Measurements from ENCODE around the gene HRH3.

HRH3 gene

DNA sequence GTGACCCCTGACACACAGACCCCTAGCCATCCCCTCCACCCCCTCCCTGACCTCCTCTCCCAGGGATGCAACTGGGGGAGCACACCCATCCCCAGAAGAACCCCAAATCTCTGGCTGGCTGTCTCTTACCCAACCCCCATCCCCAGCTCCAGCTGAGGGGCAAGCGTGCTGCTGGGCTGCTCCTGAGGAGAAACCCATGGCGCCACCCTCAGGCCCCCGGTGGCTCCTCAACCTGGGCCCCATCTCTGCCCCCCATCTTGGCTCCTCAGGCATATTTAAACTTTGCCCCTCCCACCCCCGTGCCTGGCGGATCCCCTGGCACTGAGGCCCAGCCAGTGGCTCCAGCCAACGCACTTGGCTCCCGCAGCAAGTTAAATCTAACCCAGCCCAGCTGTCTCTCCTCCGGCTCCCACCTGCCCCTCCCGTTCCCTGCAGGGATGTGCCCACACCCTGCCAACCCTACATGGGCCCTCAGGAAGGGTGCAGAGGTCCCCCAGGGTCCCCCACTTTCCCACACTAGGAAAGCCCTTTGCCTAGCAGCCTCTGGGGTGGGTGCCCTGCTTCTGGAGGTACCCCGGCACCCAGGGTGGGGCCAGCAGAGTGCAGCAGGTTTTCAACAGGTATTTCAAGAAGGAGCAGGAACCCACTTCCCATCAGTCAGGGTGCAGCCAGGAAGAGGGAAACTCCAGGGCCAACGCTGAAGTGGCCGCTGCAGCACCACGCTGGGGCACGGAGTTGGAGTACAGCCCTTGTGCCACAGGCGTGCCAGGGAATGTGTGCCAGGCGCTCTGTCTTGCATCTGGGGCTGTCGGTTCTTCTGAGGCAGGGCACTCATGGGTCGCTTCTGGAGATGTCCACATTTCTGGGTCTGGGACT is 12.9 kb upstream of the HRH3 start:
- Histone ChIP-seq H3K27me3 (ENCODE audit: insufficient read depth, low read length, poor library complexity) (no peaks in the 10 kb centered on the region), H3K27ac (ENCODE audit: low read length) (no peak overlapping the region), H3K9ac (ENCODE audit: low read depth, low read length) (no peak overlapping the region), H3K9me3 (ENCODE audit: insufficient read depth, low read length, severe bottlenecking) (no peaks in the 10 kb centered on the region), H3K79me2 (ENCODE audit: insufficient read depth, low read length) (no peaks in the 10 kb centered on the region), H2AFZ (ENCODE audit: low read depth, low read length) (no peak overlapping the region), H3K4me3 (ENCODE audit: low read depth in 1 of 2, low read length in 2 of 2) (no peak overlapping the region), H4K20me1 (ENCODE audit: insufficient read depth, low read length) (peaks cover 13% of the 10 kb centered on the region), H3K36me3 (ENCODE audit: insufficient read depth, low read length) (no peaks in the 10 kb centered on the region), H3K4me1 (ENCODE audit: insufficient read depth, low read length) (peaks cover 10% of the 10 kb centered on the region), H3K4me2 (ENCODE audit: insufficient read depth, low read length) (no peak overlapping the region)
- TF ChIP-seq, protein P1, sequence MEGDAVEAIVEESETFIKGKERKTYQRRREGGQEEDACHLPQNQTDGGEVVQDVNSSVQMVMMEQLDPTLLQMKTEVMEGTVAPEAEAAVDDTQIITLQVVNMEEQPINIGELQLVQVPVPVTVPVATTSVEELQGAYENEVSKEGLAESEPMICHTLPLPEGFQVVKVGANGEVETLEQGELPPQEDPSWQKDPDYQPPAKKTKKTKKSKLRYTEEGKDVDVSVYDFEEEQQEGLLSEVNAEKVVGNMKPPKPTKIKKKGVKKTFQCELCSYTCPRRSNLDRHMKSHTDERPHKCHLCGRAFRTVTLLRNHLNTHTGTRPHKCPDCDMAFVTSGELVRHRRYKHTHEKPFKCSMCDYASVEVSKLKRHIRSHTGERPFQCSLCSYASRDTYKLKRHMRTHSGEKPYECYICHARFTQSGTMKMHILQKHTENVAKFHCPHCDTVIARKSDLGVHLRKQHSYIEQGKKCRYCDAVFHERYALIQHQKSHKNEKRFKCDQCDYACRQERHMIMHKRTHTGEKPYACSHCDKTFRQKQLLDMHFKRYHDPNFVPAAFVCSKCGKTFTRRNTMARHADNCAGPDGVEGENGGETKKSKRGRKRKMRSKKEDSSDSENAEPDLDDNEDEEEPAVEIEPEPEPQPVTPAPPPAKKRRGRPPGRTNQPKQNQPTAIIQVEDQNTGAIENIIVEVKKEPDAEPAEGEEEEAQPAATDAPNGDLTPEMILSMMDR (IDR thresholded peaks at IDR 0.05; ENCODE audit: borderline replicate concordance, extremely low read depth, low read length, poor library complexity, severe bottlenecking), result peak; percentile 18
- TF ChIP-seq EZH2 (IDR thresholded peaks at IDR 0.05; ENCODE audit: borderline replicate concordance, low read depth, low read length, severe bottlenecking), result no peak
- no peak for ATAC-seq (ENCODE audit: insufficient read depth, low read depth)
- no peak for DNase-seq

DNA sequence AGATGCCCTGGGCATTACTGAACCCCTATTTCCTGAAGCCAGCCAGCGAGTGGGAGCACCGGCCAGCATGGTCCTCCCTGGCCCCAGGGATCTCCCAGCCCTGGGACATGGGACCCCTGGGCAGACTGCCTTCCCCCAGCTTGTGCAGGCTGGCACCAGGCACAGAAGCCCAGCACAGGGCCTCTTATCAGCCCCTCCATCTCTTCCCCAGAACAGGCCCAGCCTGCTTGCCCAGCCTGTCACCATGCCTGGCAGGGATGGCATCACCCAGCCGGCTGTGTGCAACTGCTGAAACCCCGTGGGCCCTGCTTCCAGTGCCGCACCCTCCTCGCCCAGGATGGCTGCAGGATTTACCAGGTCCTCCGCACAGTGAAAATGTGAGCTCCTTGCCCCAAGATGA is 12.1 kb upstream of the HRH3 start:
- Histone ChIP-seq H3K9ac (ENCODE audit: low read depth, low read length) (no peak overlapping the region), H3K4me3 (ENCODE audit: low read depth in 1 of 2, low read length in 2 of 2) (no peak overlapping the region), H3K9me3 (ENCODE audit: insufficient read depth, low read length, severe bottlenecking) (no peaks in the 10 kb centered on the region), H3K79me2 (ENCODE audit: insufficient read depth, low read length) (no peaks in the 10 kb centered on the region), H2AFZ (ENCODE audit: low read depth, low read length) (no peak overlapping the region), H3K27ac (ENCODE audit: low read length) (no peak overlapping the region), H4K20me1 (ENCODE audit: insufficient read depth, low read length) (peaks cover 19% of the 10 kb centered on the region), H3K36me3 (ENCODE audit: insufficient read depth, low read length) (no peaks in the 10 kb centered on the region), H3K27me3 (ENCODE audit: insufficient read depth, low read length, poor library complexity) (peaks cover 3% of the 10 kb centered on the region), H3K4me2 (ENCODE audit: insufficient read depth, low read length) (no peak overlapping the region), H3K4me1 (ENCODE audit: insufficient read depth, low read length) (peaks cover 2% of the 10 kb centered on the region; the same call in 1 of the 2 replicates)
- ATAC-seq (ENCODE audit: insufficient read depth, low read depth), result no peak
- DNase-seq, result no peak
- no peak for TF ChIP-seq EZH2 (IDR thresholded peaks at IDR 0.05; ENCODE audit: borderline replicate concordance, low read depth, low read length, severe bottlenecking)
- TF ChIP-seq, protein P1 (IDR thresholded peaks at IDR 0.05; ENCODE audit: borderline replicate concordance, extremely low read depth, low read length, poor library complexity, severe bottlenecking), result no peak

DNA sequence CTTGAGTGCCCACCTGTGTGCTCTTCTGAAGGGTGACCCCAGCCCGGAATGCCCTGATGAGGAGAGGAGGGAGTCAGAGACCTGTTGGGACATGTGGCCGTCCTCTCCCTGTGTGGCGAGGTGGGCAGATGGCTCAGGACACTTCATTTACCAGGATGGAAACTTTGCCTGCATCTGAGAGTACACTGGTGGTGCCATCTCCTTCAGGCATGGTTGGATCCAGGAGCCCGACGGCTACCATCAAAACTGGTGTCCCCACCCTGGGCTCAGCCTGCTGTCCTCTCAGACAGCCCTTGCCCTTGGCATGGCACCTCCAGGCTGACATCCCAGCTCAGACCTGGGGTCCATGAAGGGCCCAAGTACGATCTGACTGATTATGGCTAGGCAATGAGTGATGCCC is 11.2 kb upstream of the HRH3 start:
- no peaks in the 10 kb centered on the region for H3K4me1 ChIP-seq (ENCODE audit: insufficient read depth, low read length)
- H3K4me2 ChIP-seq (ENCODE audit: insufficient read depth, low read length), result no peak overlapping the region
- H3K36me3 ChIP-seq (ENCODE audit: insufficient read depth, low read length), result no peaks in the 10 kb centered on the region
- no peak overlapping the region for H3K4me3 ChIP-seq (ENCODE audit: low read depth in 1 of 2, low read length in 2 of 2)
- no peak overlapping the region for H2AFZ ChIP-seq (ENCODE audit: low read depth, low read length)
- H3K27ac ChIP-seq (ENCODE audit: low read length), result no peak overlapping the region
- ATAC-seq (ENCODE audit: insufficient read depth, low read depth) (no peak), DNase-seq (no peak)
- peaks cover 25% of the 10 kb centered on the region for H4K20me1 ChIP-seq (ENCODE audit: insufficient read depth, low read length)
- no peak overlapping the region for H3K9ac ChIP-seq (ENCODE audit: low read depth, low read length)
- H3K79me2 ChIP-seq (ENCODE audit: insufficient read depth, low read length), result no peaks in the 10 kb centered on the region
- H3K27me3 ChIP-seq (ENCODE audit: insufficient read depth, low read length, poor library complexity), result peaks cover 3% of the 10 kb centered on the region
- H3K9me3 ChIP-seq (ENCODE audit: insufficient read depth, low read length, severe bottlenecking), result no peaks in the 10 kb centered on the region
- TF ChIP-seq EZH2 (IDR thresholded peaks at IDR 0.05; ENCODE audit: borderline replicate concordance, low read depth, low read length, severe bottlenecking), result no peak
- TF ChIP-seq, protein P1 (IDR thresholded peaks at IDR 0.05; ENCODE audit: borderline replicate concordance, extremely low read depth, low read length, poor library complexity, severe bottlenecking), result no peak
